ENCODE data around the gene RAB40A. TPM values are rescaled to one million over a fixed set of nuclear protein-coding genes. Genes with fewer than 3 reads are reported as not detected.

Gene RAB40A
- total RNA-seq, 4 donors from 2014 or later: not detected

- intact Hi-C loops (cut with DNase I; ENCODE audit: low total_unique reads) (no loop called here), in situ Hi-C loops (cut with MboI; ENCODE audit: low sequenced_read_pairs in 4 of 4) (loop anchor here in 1 of 4 donors (25.0 kb wide), 1 partner anchor 262 kb away; no protein-coding TSS in a partner anchor)
- H3K27me3 ChIP-seq: no peaks in the 10 kb centered on the region
- H3K9me3 ChIP-seq: no peaks in the 10 kb centered on the region
- H3K4me3 ChIP-seq: no peak overlapping the region
- no peak for DNase-seq
- no peak for ATAC-seq
- H3K4me1 ChIP-seq: no peaks in the 10 kb centered on the region
- no peak overlapping the region for H3K27ac ChIP-seq
- TF ChIP-seq POLR2A (IDR thresholded peaks at IDR 0.05): no peak
- TF ChIP-seq, protein P1, sequence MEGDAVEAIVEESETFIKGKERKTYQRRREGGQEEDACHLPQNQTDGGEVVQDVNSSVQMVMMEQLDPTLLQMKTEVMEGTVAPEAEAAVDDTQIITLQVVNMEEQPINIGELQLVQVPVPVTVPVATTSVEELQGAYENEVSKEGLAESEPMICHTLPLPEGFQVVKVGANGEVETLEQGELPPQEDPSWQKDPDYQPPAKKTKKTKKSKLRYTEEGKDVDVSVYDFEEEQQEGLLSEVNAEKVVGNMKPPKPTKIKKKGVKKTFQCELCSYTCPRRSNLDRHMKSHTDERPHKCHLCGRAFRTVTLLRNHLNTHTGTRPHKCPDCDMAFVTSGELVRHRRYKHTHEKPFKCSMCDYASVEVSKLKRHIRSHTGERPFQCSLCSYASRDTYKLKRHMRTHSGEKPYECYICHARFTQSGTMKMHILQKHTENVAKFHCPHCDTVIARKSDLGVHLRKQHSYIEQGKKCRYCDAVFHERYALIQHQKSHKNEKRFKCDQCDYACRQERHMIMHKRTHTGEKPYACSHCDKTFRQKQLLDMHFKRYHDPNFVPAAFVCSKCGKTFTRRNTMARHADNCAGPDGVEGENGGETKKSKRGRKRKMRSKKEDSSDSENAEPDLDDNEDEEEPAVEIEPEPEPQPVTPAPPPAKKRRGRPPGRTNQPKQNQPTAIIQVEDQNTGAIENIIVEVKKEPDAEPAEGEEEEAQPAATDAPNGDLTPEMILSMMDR (IDR thresholded peaks at IDR 0.05 in 4 of 5, conservative IDR thresholded peaks at IDR 0.05 in 1 of 5): no peak
- no peaks in the 10 kb centered on the region for H3K36me3 ChIP-seq
Observed at GRCh38 chrX:103549916-103550315, 30.6 kb upstream of the RAB40A start.

DNA sequence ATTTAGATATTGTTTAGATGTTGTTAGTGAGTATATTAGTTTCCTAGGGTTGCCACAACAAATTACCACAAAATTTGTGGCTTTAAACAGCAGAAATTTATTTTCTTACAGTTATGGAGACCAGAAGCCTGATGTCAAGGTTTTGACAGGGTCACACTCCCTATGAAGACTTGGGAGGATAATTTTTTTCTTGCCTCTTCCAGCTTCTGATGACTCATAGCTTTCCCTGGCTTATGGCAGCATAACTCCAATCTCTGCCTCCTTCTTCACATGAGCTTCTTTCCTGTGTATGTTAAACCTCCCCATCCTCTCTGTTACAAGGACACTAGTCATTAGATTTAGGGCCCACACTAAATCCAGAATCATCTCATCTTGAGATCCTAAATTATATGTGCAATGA lies 20.9 kb upstream of the RAB40A start:
- no peak for ATAC-seq
- intact Hi-C loops (cut with DNase I; ENCODE audit: low total_unique reads): no loop called here

DNA sequence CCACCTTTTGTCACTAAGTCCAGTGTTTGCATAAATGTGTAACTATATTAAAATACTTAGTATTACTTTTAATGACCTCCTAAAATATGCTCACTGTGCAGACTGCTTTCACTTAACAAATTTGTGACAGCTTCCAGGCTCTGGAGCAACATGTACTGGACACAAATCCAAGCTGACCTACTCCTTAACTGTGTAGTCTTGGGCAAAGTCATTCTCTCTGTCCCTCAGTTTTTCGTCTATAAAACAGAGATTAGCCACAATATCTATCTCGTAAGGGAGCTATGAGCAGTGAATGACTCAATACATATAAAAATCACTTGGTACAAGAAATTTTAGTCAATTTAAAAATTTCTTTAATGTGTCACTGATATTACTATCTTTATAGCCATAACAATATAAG lies 20.4 kb upstream of the RAB40A start:
- in situ Hi-C loops (cut with MboI; ENCODE audit: low sequenced_read_pairs in 4 of 4) (loop anchor here (10.0 to 25.0 kb wide), 2 partner anchors 273 to 275 kb away; no protein-coding TSS in a partner anchor), intact Hi-C loops (cut with DNase I; ENCODE audit: low total_unique reads) (no loop called here)
- Histone ChIP-seq H3K27me3 (no peaks in the 10 kb centered on the region), H3K4me1 (no peaks in the 10 kb centered on the region), H3K4me3 (no peak overlapping the region), H3K27ac (no peak overlapping the region), H3K36me3 (no peaks in the 10 kb centered on the region), H3K9me3 (no peaks in the 10 kb centered on the region)
- ATAC-seq (no peak), DNase-seq (no peak)
- TF ChIP-seq POLR2A (IDR thresholded peaks at IDR 0.05): no peak
- TF ChIP-seq, protein P1 (IDR thresholded peaks at IDR 0.05 in 4 of 5, conservative IDR thresholded peaks at IDR 0.05 in 1 of 5): no peak

More for the DNA sequence above, 20.9 kb upstream of the RAB40A start:
- Histone ChIP-seq H3K4me3 (no peak overlapping the region), H3K27me3 (no peaks in the 10 kb centered on the region), H3K27ac (no peak overlapping the region), H3K36me3 (no peaks in the 10 kb centered on the region), H3K9me3 (no peaks in the 10 kb centered on the region), H3K4me1 (no peaks in the 10 kb centered on the region)
- in situ Hi-C loops (cut with MboI; ENCODE audit: low sequenced_read_pairs in 4 of 4): loop anchor here in 1 of 4 donors (25.0 kb wide), 1 partner anchor 272 kb away; no protein-coding TSS in a partner anchor
- DNase-seq: no peak
- no peak for TF ChIP-seq POLR2A (IDR thresholded peaks at IDR 0.05)
- TF ChIP-seq, protein P1 (IDR thresholded peaks at IDR 0.05 in 4 of 5, conservative IDR thresholded peaks at IDR 0.05 in 1 of 5): no peak

DNA sequence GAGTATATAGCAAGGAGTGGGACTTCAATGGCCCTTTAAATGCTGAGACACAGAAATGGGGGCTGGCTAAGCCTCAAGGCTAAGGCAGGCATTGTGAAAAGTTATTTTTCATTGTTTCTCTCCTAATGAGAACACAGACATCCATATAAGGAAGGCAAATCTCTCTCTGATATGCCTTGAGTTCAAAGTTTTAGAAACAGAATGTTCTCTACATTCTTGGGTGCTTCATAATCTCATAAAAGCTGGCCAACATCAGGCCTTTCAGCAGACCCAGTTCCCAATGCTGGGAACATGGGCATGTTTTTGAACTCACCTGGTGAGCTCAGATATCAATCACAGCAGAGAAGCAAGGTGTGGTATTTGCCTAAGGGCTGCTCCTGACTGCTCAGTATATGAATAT lies 19.4 kb upstream of the RAB40A start:
- TF ChIP-seq POLR2A (IDR thresholded peaks at IDR 0.05): no peak
- TF ChIP-seq, protein P1 (IDR thresholded peaks at IDR 0.05 in 4 of 5, conservative IDR thresholded peaks at IDR 0.05 in 1 of 5): no peak
- H3K9me3 ChIP-seq: no peaks in the 10 kb centered on the region
- no peak for DNase-seq
- H3K27me3 ChIP-seq: no peaks in the 10 kb centered on the region
- H3K4me3 ChIP-seq: no peak overlapping the region
- in situ Hi-C loops (cut with MboI; ENCODE audit: low sequenced_read_pairs in 4 of 4) (loop anchor here (10.0 to 25.0 kb wide), 2 partner anchors 274 to 276 kb away; no protein-coding TSS in a partner anchor), intact Hi-C loops (cut with DNase I; ENCODE audit: low total_unique reads) (no loop called here)
- H3K36me3 ChIP-seq: no peaks in the 10 kb centered on the region
- no peaks in the 10 kb centered on the region for H3K4me1 ChIP-seq
- H3K27ac ChIP-seq: no peak overlapping the region
- ATAC-seq: no peak

Data from gastrocnemius medialis (tissue), 4 donors.